Hematopoietic multipotent progenitor cell treated with erythropoietin and hydrocortisone succinate and interleukin-3 and kit ligand, for 17 days (in vitro differentiated cells): ENCODE measurements around the gene ABCD2.
"Not testable (repeated sequence)": the region's sequence is repeated elsewhere in the genome, so short reads cannot be mapped to it uniquely, and the experiment has no call there.

Experiments used
- DNase-seq: peaks from one replicate; pipeline ENCODE4 v3.0.0-alpha.2; 2015; ENCODE audit warnings: low spot score

ABCD2 gene

GRCh38 chr12:39612250-39612649, 7.4 kb downstream of the ABCD2 start:
- no peak for DNase-seq

GRCh38 chr12:39611818-39612217, 7.8 kb downstream of the ABCD2 start:
- DNase-seq: no peak

- no peak for DNase-seq
These were observed 9.1 kb downstream of the ABCD2 start for GRCh38 chr12:39610436-39611025.

- DNase-seq: no peak
These were observed 12.7 kb downstream of the ABCD2 start for GRCh38 chr12:39606712-39607423.

- no peak for DNase-seq
These were observed 13.6 kb downstream of the ABCD2 start for GRCh38 chr12:39605996-39606395.

GRCh38 chr12:39605501-39605900, 14.1 kb downstream of the ABCD2 start:
- DNase-seq: no peak

- DNase-seq: no peak
These were observed 16.5 kb downstream of the ABCD2 start for GRCh38 chr12:39603065-39603464.

GRCh38 chr12:39601951-39602350, 17.7 kb downstream of the ABCD2 start:
- DNase-seq: not testable (repeated sequence)

GRCh38 chr12:39595928-39596327, 23.7 kb downstream of the ABCD2 start:
- DNase-seq: no peak

- no peak for DNase-seq
These were observed 27.3 kb downstream of the ABCD2 start for GRCh38 chr12:39592295-39592694.

- no peak for DNase-seq
These were observed 31.3 kb downstream of the ABCD2 start for GRCh38 chr12:39588348-39588747.

GRCh38 chr12:39587225-39587624, 32.4 kb downstream of the ABCD2 start:
- no peak for DNase-seq

GRCh38 chr12:39586816-39587215, 32.8 kb downstream of the ABCD2 start:
- no peak for DNase-seq

GRCh38 chr12:39581592-39581991, 38.0 kb downstream of the ABCD2 start:
- DNase-seq: no peak

- DNase-seq: no peak
These were observed 44.1 kb downstream of the ABCD2 start for GRCh38 chr12:39575498-39575875.

- DNase-seq: no peak
These were observed 44.7 kb downstream of the ABCD2 start for GRCh38 chr12:39574785-39575497.

GRCh38 chr12:39574378-39574777, 45.2 kb downstream of the ABCD2 start:
- DNase-seq: no peak

- no peak for DNase-seq
These were observed 45.6 kb downstream of the ABCD2 start for GRCh38 chr12:39573971-39574370.

- no peak for DNase-seq
These were observed 47.1 kb downstream of the ABCD2 start for GRCh38 chr12:39572551-39572950.

GRCh38 chr12:39571351-39571750, 48.3 kb downstream of the ABCD2 start:
- no peak for DNase-seq

- no peak for DNase-seq
These were observed 66.1 kb downstream of the ABCD2 start for GRCh38 chr12:39553476-39553875.

- DNase-seq: not testable (repeated sequence)
These were observed 75.4 kb downstream of the ABCD2 start for GRCh38 chr12:39544211-39544610.

- DNase-seq: no peak
These were observed 78.1 kb downstream of the ABCD2 start for GRCh38 chr12:39541471-39541870.
